A375 (cell line): ENCODE measurements around the gene MPL. TPM values are rescaled to one million over a fixed set of nuclear protein-coding genes. Genes with fewer than 3 reads are reported as not detected.

Source experiments
- total RNA-seq: library from RNA; depleted of rRNA; stranded (reverse); fragments of >200 nt; shearing (Covaris generic); gene quantifications from 2 replicates; pipeline ENCODE4 v1.2.3, GENCODE V29; 2014; rRNA removed

MPL gene
- total RNA-seq: 1.7 TPM in 1 of 2 replicates, not detected in the other

GRCh38 chr1:43337588-43337987, at the start of gene MPL:
TSS of gene MPL (plus strand) at chr1:43337818. CDS start at chr1:43337849, 31 bp downstream.

GRCh38 chr1:43300378-43301094, 37.1 kb upstream of the MPL start, which contains the start of gene TIE1:
TSS of gene TIE1 (plus strand) at chr1:43300982. CDS start at chr1:43301072, 90 bp downstream.

GRCh38 chr1:43358746-43359693, 21.4 kb downstream of the MPL start, which contains the start of gene CDC20:
TSS of gene CDC20 (plus strand) at chr1:43358981. CDS start at chr1:43359216, 235 bp downstream.

GRCh38 chr1:43367904-43368645, 30.5 kb downstream of the MPL start, which contains the start of gene ELOVL1:
TSS of gene ELOVL1 (minus strand) at chr1:43368011. CDS start at chr1:43365609, 2,402 bp downstream.

GRCh38 chr1:43389326-43390313, 52.0 kb downstream of the MPL start, which contains the start of the genes MED8 and SZT2:
TSS of gene MED8 (minus strand) at chr1:43389800. CDS start at chr1:43389764, 36 bp downstream.
TSS of gene SZT2 (plus strand) at chr1:43389899. CDS start at chr1:43389969, 70 bp downstream.

Other genes with a start within 250 kb of the MPL start
- 322 and 328 TPM in 2 replicates for gene EBNA1BP2, start 165.5 kb upstream of the MPL start, total RNA-seq
- gene CFAP57, start 165.5 kb upstream of the MPL start, total RNA-seq: 0.11 and 0.15 TPM in 2 replicates
- gene TMEM125, start 67.8 kb upstream of the MPL start, total RNA-seq: not detected in 2 replicates
- not detected in 2 replicates for gene C1orf210, start 52.2 kb upstream of the MPL start, total RNA-seq
- gene TIE1, start 36.8 kb upstream of the MPL start, total RNA-seq: 4.5 and 6.1 TPM in 2 replicates
- 194 and 201 TPM in 2 replicates for gene CDC20, start 21.2 kb downstream of the MPL start, total RNA-seq
- 47.2 and 57.5 TPM in 2 replicates for gene ELOVL1, start 30.2 kb downstream of the MPL start, total RNA-seq
- 70.4 and 73.0 TPM in 2 replicates for gene MED8, start 52.0 kb downstream of the MPL start, total RNA-seq
- 19.8 and 30.1 TPM in 2 replicates for gene SZT2, start 52.1 kb downstream of the MPL start, total RNA-seq
- 98.5 and 100.0 TPM in 2 replicates for gene HYI, start 116.1 kb downstream of the MPL start, total RNA-seq
- 48.7 and 58.2 TPM in 2 replicates for gene PTPRF, start 193.1 kb downstream of the MPL start, total RNA-seq